Psoas muscle (tissue), 8 donors: ENCODE data around the gene CCL22. TPM values are rescaled to one million over a fixed set of nuclear protein-coding genes. Genes with fewer than 3 reads are reported as not detected.

ENCODE experiments used
- ATAC-seq, 4 donors: fragments of 200-7000 bp; cut with Tn5 transposase; one replicate each; pipeline ENCODE4 v1.9.1; 2020; ENCODE audit warnings: moderate library complexity in 3 of 4, mild to moderate bottlenecking in 2 of 4
- DNase-seq, 2 donors: peaks; one replicate each; pipeline ENCODE4 v3.0.0-alpha.2; 2020
- H3K27ac ChIP-seq: fragments of 200-600 bp; one replicate; pipeline ENCODE4 v1.8.0; 2022
- H3K27me3 ChIP-seq, 3 donors: fragments of 200-600 bp in 1 of 3; one replicate each; pipeline versions ENCODE4 v1.6.1 to v1.8.0; 2013 to 2022; ENCODE audit warnings: low read length in 2 of 3, mild to moderate bottlenecking in 2 of 3, moderate library complexity in 1 of 3; ENCODE audit not compliant: insufficient read depth in 3 of 3
- H3K36me3 ChIP-seq, 2 donors: fragments of 200-600 bp in 1 of 2; one replicate each; pipeline versions ENCODE4 v1.6.1 to v1.8.0; 2013 to 2022; ENCODE audit warnings: low read depth in 1 of 2, mild to moderate bottlenecking in 1 of 2, moderate library complexity in 1 of 2; ENCODE audit not compliant: insufficient read depth in 1 of 2
- H3K4me1 ChIP-seq: fragments of 200-600 bp; one replicate; pipeline ENCODE4 v1.8.0; 2022
- H3K4me3 ChIP-seq: fragments of 200-600 bp; one replicate; pipeline ENCODE4 v1.8.0; 2022; ENCODE audit warnings: mild to moderate bottlenecking
- H3K9me3 ChIP-seq: fragments of 200-600 bp; one replicate; pipeline ENCODE4 v1.8.0; 2022
- WGBS, 3 donors: extraction: QIAGEN DNeasy Blood & Tissue Kit; methylation state at CpG; one replicate each; pipeline versions ENCODE4 v1.1.6 to v1.1.7; 2013; 5-methylcytosine and 5-hydroxymethylcytosine counted together
- intact Hi-C, 2 donors: fragments of 100-400 bp; cut with DNase I; formaldehyde crosslinking; loops; one replicate each; pipeline versions ENCODE4 v1.11.0 to v1.14.2; 2022
- polyA plus RNA-seq, 3 donors: library from polyadenylated mRNA; stranded (reverse); fragments of 200-250 nt; gene quantifications; one replicate each; pipeline ENCODE4 v1.2.3, GENCODE V29; 2013
- total RNA-seq, 4 donors: library from RNA; stranded (reverse); fragmentation: NEBNext Ultra II Directional in 2 of 4; extraction: Animal tissue kit (Norgen Biotek cat#: 25700) in 2 of 4; gene quantifications; one replicate each; pipeline versions ENCODE4 v1.2.1 to v1.2.4, GENCODE V29; 2021 to 2023
- TF ChIP-seq, protein P1 (sequence below): fragments of 200-600 bp; IDR thresholded peaks from one replicate; pipeline ENCODE4 v1.8.0; 2022; ENCODE audit warnings: antibody characterized with exemption
- donor health status: healthy with polysubstance abuse.
- donor health status: DM: no; HTN: no; CAD: no; lungs with moderate emphysema.
- donor health status: Bipolar disorder and iron deficiency.
- donor health status: healthy.
- donor health status: DM: yes; HTN: yes; CAD: no.
- donor health status: DM: no; HTN: no; CAD: no.
- donor health status: DM: no; HTN: no; CAD: no.
- donor health status: DM: yes; HTN: yes; CAD: no.

CCL22 gene
- total and polyA plus RNA-seq, 7 donors: 0.04 to 0.12 TPM; not detected in 5

DNA sequence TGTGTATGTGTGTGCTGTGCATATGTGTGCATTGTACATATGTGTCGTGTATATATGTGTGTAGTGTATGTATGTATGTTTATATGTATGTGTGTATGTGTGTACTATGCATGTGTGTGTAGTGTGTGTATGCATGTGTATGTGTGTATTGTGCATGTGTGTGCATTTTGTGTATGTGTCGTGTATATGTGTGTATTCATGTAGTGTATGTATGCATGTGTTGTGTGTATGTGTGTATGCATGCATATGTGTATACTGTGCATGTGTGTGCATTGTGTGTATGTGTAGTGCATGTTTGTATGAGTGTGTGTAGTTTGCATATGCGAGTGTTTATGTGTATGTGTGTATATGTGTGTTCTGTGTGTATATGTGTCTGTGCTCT is 30.5 kb downstream of the CCL22 start:
- Histone ChIP-seq H3K4me1 (no peaks in the 10 kb centered on the region), H3K9me3 (no peaks in the 10 kb centered on the region), H3K27me3 (no peaks in the 10 kb centered on the region), H3K4me3 (no peak overlapping the region), H3K27ac (no peak overlapping the region), H3K36me3 (no peaks in the 10 kb centered on the region)
- TF ChIP-seq, protein P1, sequence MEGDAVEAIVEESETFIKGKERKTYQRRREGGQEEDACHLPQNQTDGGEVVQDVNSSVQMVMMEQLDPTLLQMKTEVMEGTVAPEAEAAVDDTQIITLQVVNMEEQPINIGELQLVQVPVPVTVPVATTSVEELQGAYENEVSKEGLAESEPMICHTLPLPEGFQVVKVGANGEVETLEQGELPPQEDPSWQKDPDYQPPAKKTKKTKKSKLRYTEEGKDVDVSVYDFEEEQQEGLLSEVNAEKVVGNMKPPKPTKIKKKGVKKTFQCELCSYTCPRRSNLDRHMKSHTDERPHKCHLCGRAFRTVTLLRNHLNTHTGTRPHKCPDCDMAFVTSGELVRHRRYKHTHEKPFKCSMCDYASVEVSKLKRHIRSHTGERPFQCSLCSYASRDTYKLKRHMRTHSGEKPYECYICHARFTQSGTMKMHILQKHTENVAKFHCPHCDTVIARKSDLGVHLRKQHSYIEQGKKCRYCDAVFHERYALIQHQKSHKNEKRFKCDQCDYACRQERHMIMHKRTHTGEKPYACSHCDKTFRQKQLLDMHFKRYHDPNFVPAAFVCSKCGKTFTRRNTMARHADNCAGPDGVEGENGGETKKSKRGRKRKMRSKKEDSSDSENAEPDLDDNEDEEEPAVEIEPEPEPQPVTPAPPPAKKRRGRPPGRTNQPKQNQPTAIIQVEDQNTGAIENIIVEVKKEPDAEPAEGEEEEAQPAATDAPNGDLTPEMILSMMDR: no peak
- intact Hi-C loops: no loop called here
- WGBS, 3 donors: 91 to 93% (median 92%) methylated on average over 3 of the region's 3 CpGs
- ATAC-seq (no peak), DNase-seq (no peak)

- Histone ChIP-seq H3K9me3 (no peaks in the 10 kb centered on the region), H3K36me3 (no peaks in the 10 kb centered on the region), H3K4me3 (no peak overlapping the region), H3K4me1 (no peaks in the 10 kb centered on the region), H3K27me3 (no peaks in the 10 kb centered on the region), H3K27ac (no peak overlapping the region)
- TF ChIP-seq, protein P1: no peak
- DNase-seq (no peak), ATAC-seq (no peak)
- intact Hi-C loops: no loop called here
- WGBS, 3 donors: 50 to 55% (median 54%) methylated on average over 5 of the region's 5 CpGs
Observed at GRCh38 chr16:57390636-57391295, 32.2 kb downstream of the CCL22 start.

DNA sequence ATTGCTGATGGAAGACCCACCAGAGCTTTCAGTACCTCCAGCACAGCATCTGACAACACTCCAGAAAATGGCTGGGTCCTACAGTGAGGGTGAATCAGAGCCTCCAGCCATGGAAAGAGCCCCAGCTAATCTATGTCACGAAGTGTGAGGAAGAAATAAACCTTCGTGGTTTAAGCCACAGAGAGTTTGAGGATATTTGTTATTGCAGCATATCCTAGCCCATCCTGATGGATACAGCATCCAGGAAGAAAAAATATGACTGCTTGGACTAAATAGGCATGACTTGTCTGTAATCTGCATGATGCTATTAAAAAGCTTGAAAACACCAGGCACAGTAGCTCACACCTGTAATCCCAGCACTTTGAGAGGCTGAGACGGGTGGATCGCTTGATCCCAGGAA is 32.7 kb downstream of the CCL22 start:
- intact Hi-C loops: no loop called here
- TF ChIP-seq, protein P1: no peak
- WGBS, 3 donors: 62 to 70% (median 65%) methylated on average over 4 of the region's 4 CpGs
- Histone ChIP-seq H3K27me3 (no peaks in the 10 kb centered on the region), H3K4me1 (no peaks in the 10 kb centered on the region), H3K36me3 (no peaks in the 10 kb centered on the region), H3K9me3 (no peaks in the 10 kb centered on the region), H3K27ac (no peak overlapping the region), H3K4me3 (no peak overlapping the region)
- ATAC-seq (no peak), DNase-seq (no peak)

GRCh38 chr16:57391708-57392107 is 33.1 kb downstream of the CCL22 start:
- H3K4me1 ChIP-seq: no peaks in the 10 kb centered on the region
- 65 to 75% (median 71%) methylated on average over 5 of the region's 5 CpGs for WGBS, 3 donors
- DNase-seq (no peak), ATAC-seq (no peak)
- no peaks in the 10 kb centered on the region for H3K36me3 ChIP-seq
- no peaks in the 10 kb centered on the region for H3K27me3 ChIP-seq
- no peaks in the 10 kb centered on the region for H3K9me3 ChIP-seq
- H3K27ac ChIP-seq: no peak overlapping the region
- TF ChIP-seq, protein P1: no peak
- intact Hi-C loops: no loop called here
- no peak overlapping the region for H3K4me3 ChIP-seq

DNA sequence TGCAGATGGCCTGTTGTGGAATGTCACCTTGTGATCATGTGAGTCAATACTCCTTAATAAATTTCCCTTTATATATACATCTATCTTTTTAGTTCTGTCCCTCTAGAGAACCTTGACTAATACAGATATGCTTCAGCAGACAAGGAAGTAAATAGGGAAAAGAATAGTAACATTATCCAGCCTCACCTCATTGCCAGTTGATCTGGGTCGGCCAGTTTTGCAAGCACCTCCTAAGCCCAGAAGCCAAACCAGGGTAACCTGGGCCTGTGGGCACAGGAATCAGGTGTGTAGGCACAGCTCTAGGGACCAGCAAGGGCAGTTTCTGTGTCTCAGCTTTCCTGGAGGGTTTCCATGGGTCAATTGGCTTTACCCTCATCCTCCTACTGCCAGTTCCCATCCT is 34.1 kb downstream of the CCL22 start:
- Histone ChIP-seq H3K9me3 (no peaks in the 10 kb centered on the region), H3K27ac (no peak overlapping the region), H3K27me3 (no peaks in the 10 kb centered on the region), H3K4me1 (no peaks in the 10 kb centered on the region), H3K36me3 (no peaks in the 10 kb centered on the region), H3K4me3 (no peak overlapping the region)
- TF ChIP-seq, protein P1: no peak
- ATAC-seq: no peak
- intact Hi-C loops: no loop called here
- DNase-seq: no peak
- WGBS, 3 donors: 55 to 79% (median 73%) methylated on average over 1 of the region's 1 CpG
